ENCODE measurements around the gene GTF2E1.
A peak's percentile ranks its signal among the peaks of the same experiment; 100 is the strongest.

The GTF2E1 gene

DNA sequence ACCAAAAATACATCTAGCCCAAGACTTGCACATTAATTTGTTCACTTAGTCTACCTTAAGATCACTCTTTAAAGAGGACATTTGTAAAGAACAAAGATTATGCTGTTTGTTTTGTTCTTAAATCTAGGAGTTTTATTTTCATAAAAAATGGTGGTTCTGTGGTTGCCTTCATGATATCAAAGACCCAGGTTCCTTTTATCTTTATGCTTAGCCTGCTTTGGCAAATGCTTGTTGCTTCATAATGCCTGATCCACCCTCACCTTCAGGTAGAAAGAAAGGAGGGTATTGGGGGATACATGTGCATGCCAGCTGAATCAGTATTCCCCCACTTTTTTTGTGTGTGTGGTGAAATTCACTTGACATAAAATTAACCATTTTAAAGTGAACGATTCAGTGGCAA, 48.5 kb downstream of the GTF2E1 start:
- Histone ChIP-seq H3K36me3 (ENCODE audit: insufficient read depth, insufficient read length, low read length) (no peaks in the 10 kb centered on the region), H3K9ac (ENCODE audit: insufficient read length, low read depth) (no peak overlapping the region)
- DNase-seq (ENCODE audit: low read depth, low spot score), result no peak

DNA sequence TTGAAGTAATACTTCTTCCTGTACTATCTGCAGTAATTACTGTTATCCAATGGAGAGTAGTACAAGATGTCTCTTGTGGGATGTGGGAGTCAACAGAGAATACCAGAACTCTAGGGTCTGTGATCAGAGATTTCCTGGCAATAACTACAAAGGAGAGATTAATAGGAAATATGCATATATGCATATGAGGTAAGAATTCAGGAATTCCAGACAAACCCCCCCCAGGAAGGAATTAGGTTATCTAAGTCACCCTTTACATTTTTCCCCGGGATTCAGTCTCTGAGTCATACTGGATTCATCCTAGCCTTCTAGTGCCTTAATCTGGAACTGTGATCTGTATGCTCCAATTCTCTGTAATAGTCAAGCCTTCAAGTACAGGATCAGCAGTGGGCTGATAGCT, 49.4 kb downstream of the GTF2E1 start:
- H3K4me3 ChIP-seq (ENCODE audit: insufficient read length, low read depth), result no peak overlapping the region
- TF ChIP-seq SUZ12 (IDR thresholded peaks at IDR 0.05; ENCODE audit: extremely low read depth, insufficient read depth, insufficient read length), result no peak
- TF ChIP-seq ZNF274 (IDR thresholded peaks at IDR 0.05; ENCODE audit: low read depth, low read length), result no peak
- TF ChIP-seq YY1 (IDR thresholded peaks at IDR 0.05; ENCODE audit: insufficient read depth, insufficient read length), result no peak

More for the DNA sequence above, 48.5 kb downstream of the GTF2E1 start:
- Histone ChIP-seq H3K4me3 (ENCODE audit: insufficient read length, low read depth) (no peak overlapping the region), H3K27me3 (ENCODE audit: insufficient read depth, insufficient read length) (no peaks in the 10 kb centered on the region), H3K9me3 (ENCODE audit: insufficient read depth, low read length) (no peaks in the 10 kb centered on the region), H3K4me1 (ENCODE audit: insufficient read depth, insufficient read length) (no peaks in the 10 kb centered on the region)
- TF ChIP-seq SUZ12 (IDR thresholded peaks at IDR 0.05; ENCODE audit: extremely low read depth, insufficient read depth, insufficient read length), result no peak
- TF ChIP-seq YY1 (IDR thresholded peaks at IDR 0.05; ENCODE audit: insufficient read depth, insufficient read length), result no peak
- TF ChIP-seq ZNF274 (IDR thresholded peaks at IDR 0.05; ENCODE audit: low read depth, low read length), result no peak

DNA sequence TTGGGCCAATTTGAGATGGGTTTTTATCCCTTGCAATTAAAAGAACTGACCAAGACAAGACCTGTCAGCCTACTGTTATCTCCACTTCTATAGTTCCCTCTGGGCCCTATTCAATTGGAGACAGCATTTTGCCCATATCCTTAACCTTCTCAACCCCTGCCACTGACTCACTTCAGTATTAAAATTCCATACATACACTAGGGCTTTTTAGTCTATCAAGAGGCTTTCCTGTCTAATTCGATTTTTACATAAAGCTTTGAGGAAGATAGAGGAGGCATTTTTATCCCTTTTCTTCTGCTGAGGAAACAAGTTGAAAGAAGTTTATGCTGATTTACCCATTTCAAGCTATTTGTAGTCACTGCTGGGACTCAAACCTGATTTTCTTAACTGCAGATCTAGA, 51.1 kb downstream of the GTF2E1 start:
- Histone ChIP-seq H3K36me3 (ENCODE audit: insufficient read depth, insufficient read length, low read length) (no peaks in the 10 kb centered on the region), H3K9me3 (ENCODE audit: insufficient read depth, low read length) (no peaks in the 10 kb centered on the region), H3K27me3 (ENCODE audit: insufficient read depth, insufficient read length) (no peaks in the 10 kb centered on the region), H3K4me1 (ENCODE audit: insufficient read depth, insufficient read length) (no peaks in the 10 kb centered on the region), H3K9ac (ENCODE audit: insufficient read length, low read depth) (no peak overlapping the region), H3K4me3 (ENCODE audit: insufficient read length, low read depth) (no peak overlapping the region)
- TF ChIP-seq ZNF274 (IDR thresholded peaks at IDR 0.05; ENCODE audit: low read depth, low read length), result no peak
- TF ChIP-seq YY1 (IDR thresholded peaks at IDR 0.05; ENCODE audit: insufficient read depth, insufficient read length), result no peak
- TF ChIP-seq SUZ12 (IDR thresholded peaks at IDR 0.05; ENCODE audit: extremely low read depth, insufficient read depth, insufficient read length), result no peak
- DNase-seq (ENCODE audit: low read depth, low spot score), result no peak

More for the DNA sequence above, 49.4 kb downstream of the GTF2E1 start:
- Histone ChIP-seq H3K4me1 (ENCODE audit: insufficient read depth, insufficient read length) (no peaks in the 10 kb centered on the region), H3K9me3 (ENCODE audit: insufficient read depth, low read length) (no peaks in the 10 kb centered on the region), H3K27me3 (ENCODE audit: insufficient read depth, insufficient read length) (no peaks in the 10 kb centered on the region), H3K9ac (ENCODE audit: insufficient read length, low read depth) (no peak overlapping the region), H3K36me3 (ENCODE audit: insufficient read depth, insufficient read length, low read length) (no peaks in the 10 kb centered on the region)
- no peak for DNase-seq (ENCODE audit: low read depth, low spot score)

DNA sequence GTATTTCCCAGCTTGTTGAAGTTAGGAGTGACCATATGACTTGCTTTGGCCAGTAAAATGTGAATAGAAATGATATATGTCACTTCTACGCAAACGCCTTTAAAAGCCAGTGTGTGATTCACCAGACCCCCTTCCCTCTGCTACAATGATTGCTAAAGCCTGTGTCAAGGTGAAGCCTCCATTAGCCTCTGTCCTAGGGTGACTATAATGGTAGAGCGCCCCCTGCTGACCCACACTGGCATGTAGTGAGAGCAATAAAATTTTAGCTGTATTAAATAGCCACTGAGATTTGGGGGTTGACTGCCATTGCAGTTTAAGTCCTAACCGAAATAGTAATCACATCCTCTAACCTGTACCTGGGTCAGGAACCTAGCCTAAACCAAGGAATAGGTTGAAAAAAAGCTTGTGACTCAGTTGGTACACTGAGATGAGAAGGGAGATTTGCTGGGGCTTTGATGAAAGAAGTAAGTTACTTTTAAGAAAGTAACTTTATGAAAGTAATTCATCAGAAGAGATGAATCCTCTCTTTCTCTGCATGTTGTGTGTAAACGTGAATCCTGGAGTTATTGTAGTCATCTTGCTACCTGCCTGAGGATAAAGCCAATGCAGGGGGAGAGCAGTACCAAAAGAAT, 52.6 kb downstream of the GTF2E1 start:
- no peaks in the 10 kb centered on the region for H3K9me3 ChIP-seq (ENCODE audit: insufficient read depth, low read length)
- DNase-seq (ENCODE audit: low read depth, low spot score), result peak; percentile 66
- H3K4me3 ChIP-seq (ENCODE audit: insufficient read length, low read depth), result no peak overlapping the region
- no peaks in the 10 kb centered on the region for H3K27me3 ChIP-seq (ENCODE audit: insufficient read depth, insufficient read length)
- no peak overlapping the region for H3K9ac ChIP-seq (ENCODE audit: insufficient read length, low read depth)
- H3K4me1 ChIP-seq (ENCODE audit: insufficient read depth, insufficient read length), result no peaks in the 10 kb centered on the region
- H3K36me3 ChIP-seq (ENCODE audit: insufficient read depth, insufficient read length, low read length), result no peaks in the 10 kb centered on the region
- TF ChIP-seq ZNF274 (IDR thresholded peaks at IDR 0.05; ENCODE audit: low read depth, low read length) (no peak), YY1 (IDR thresholded peaks at IDR 0.05; ENCODE audit: insufficient read depth, insufficient read length) (no peak)

DNA sequence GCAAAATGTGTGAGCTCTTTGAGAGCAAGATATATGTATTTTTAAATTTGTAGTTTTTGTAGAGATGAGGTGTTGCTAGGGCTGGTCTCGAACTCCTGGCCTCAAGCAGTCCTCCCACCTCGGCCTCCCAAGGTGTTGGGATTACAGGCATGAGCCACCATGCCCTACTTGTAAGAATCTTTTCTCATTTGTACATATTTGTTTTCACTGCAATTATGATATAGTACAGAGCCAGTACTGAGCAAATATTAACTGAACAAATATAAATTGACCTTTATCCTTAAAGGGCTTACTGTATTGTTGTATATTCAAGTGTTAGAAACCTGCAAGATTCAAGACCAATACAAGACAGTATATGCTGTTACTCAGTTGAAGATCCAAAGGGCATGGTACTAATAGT, 53.4 kb downstream of the GTF2E1 start:
- no peak overlapping the region for H3K4me3 ChIP-seq (ENCODE audit: insufficient read length, low read depth)
- H3K4me1 ChIP-seq (ENCODE audit: insufficient read depth, insufficient read length), result no peaks in the 10 kb centered on the region
- TF ChIP-seq ZNF274 (IDR thresholded peaks at IDR 0.05; ENCODE audit: low read depth, low read length) (no peak), YY1 (IDR thresholded peaks at IDR 0.05; ENCODE audit: insufficient read depth, insufficient read length) (no peak), SUZ12 (IDR thresholded peaks at IDR 0.05; ENCODE audit: extremely low read depth, insufficient read depth, insufficient read length) (no peak)
- no peaks in the 10 kb centered on the region for H3K36me3 ChIP-seq (ENCODE audit: insufficient read depth, insufficient read length, low read length)
- no peaks in the 10 kb centered on the region for H3K9me3 ChIP-seq (ENCODE audit: insufficient read depth, low read length)
- H3K27me3 ChIP-seq (ENCODE audit: insufficient read depth, insufficient read length), result no peaks in the 10 kb centered on the region
- no peak for DNase-seq (ENCODE audit: low read depth, low spot score)
- no peak overlapping the region for H3K9ac ChIP-seq (ENCODE audit: insufficient read length, low read depth)

DNA sequence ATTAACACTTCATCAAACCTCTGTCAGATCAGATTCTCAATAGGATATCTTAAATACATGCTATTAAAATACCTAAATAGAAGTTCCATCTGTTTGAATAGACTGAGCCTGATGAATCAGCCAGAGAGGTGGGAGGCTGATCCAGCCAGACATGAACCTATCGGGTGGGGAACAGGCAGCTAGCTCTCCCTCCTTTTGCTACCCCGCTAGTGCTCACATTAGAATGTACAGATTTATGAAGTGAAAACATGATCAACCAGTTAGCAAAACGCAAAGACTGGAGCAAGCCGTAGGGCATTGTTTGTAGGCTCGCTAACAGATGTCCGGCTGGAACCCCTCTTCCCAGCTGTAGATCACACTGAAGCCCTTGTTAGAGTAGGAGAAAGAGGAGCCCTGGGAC, 54.4 kb downstream of the GTF2E1 start:
- H3K4me1 ChIP-seq (ENCODE audit: insufficient read depth, insufficient read length), result no peaks in the 10 kb centered on the region
- no peaks in the 10 kb centered on the region for H3K9me3 ChIP-seq (ENCODE audit: insufficient read depth, low read length)
- TF ChIP-seq YY1 (IDR thresholded peaks at IDR 0.05; ENCODE audit: insufficient read depth, insufficient read length), result no peak
- TF ChIP-seq ZNF274 (IDR thresholded peaks at IDR 0.05; ENCODE audit: low read depth, low read length), result no peak
- TF ChIP-seq SUZ12 (IDR thresholded peaks at IDR 0.05; ENCODE audit: extremely low read depth, insufficient read depth, insufficient read length), result no peak
- no peak overlapping the region for H3K4me3 ChIP-seq (ENCODE audit: insufficient read length, low read depth)
- no peak for DNase-seq (ENCODE audit: low read depth, low spot score)
- H3K36me3 ChIP-seq (ENCODE audit: insufficient read depth, insufficient read length, low read length), result no peaks in the 10 kb centered on the region
- no peak overlapping the region for H3K9ac ChIP-seq (ENCODE audit: insufficient read length, low read depth)
- no peaks in the 10 kb centered on the region for H3K27me3 ChIP-seq (ENCODE audit: insufficient read depth, insufficient read length)

DNA sequence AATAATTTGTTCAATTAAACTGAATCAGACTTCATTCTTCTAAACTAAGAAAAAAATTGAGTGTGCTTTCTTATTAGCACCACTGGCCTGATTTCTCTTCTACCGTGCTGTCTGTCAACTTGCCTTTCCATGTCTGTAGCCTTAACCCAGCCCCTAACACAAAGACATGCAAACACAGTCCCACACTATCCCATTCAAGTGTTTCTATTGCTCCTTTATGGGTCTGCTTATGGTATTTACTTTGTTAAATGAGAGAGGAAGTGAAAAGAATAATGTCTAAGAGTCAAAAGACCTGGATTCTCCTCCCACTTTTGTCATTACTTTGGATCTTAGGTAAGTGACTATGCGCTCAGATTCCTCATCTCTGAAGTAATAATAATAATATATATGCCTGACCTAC, 55.3 kb downstream of the GTF2E1 start:
- H3K4me1 ChIP-seq (ENCODE audit: insufficient read depth, insufficient read length), result no peaks in the 10 kb centered on the region
- no peak overlapping the region for H3K9ac ChIP-seq (ENCODE audit: insufficient read length, low read depth)
- TF ChIP-seq SUZ12 (IDR thresholded peaks at IDR 0.05; ENCODE audit: extremely low read depth, insufficient read depth, insufficient read length) (no peak), ZNF274 (IDR thresholded peaks at IDR 0.05; ENCODE audit: low read depth, low read length) (no peak), YY1 (IDR thresholded peaks at IDR 0.05; ENCODE audit: insufficient read depth, insufficient read length) (no peak)

More for the DNA sequence above, 55.3 kb downstream of the GTF2E1 start:
- Histone ChIP-seq H3K9me3 (ENCODE audit: insufficient read depth, low read length) (no peaks in the 10 kb centered on the region), H3K36me3 (ENCODE audit: insufficient read depth, insufficient read length, low read length) (no peaks in the 10 kb centered on the region), H3K4me3 (ENCODE audit: insufficient read length, low read depth) (no peak overlapping the region), H3K27me3 (ENCODE audit: insufficient read depth, insufficient read length) (no peaks in the 10 kb centered on the region)
- DNase-seq (ENCODE audit: low read depth, low spot score), result no peak

Data from NT2/D1 (cell line).